Fibroblast of skin of right quadriceps (primary cell): ENCODE results near the gene EIF3J.
"Not testable (repeated sequence)": the region's sequence is repeated elsewhere in the genome, so short reads cannot be mapped to it uniquely, and the experiment has no call there.

Source experiments
- DNase-seq: peaks from one replicate; pipeline ENCODE4 v3.0.0-alpha.2; 2013

The EIF3J gene, protein sequence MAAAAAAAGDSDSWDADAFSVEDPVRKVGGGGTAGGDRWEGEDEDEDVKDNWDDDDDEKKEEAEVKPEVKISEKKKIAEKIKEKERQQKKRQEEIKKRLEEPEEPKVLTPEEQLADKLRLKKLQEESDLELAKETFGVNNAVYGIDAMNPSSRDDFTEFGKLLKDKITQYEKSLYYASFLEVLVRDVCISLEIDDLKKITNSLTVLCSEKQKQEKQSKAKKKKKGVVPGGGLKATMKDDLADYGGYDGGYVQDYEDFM

DNA sequence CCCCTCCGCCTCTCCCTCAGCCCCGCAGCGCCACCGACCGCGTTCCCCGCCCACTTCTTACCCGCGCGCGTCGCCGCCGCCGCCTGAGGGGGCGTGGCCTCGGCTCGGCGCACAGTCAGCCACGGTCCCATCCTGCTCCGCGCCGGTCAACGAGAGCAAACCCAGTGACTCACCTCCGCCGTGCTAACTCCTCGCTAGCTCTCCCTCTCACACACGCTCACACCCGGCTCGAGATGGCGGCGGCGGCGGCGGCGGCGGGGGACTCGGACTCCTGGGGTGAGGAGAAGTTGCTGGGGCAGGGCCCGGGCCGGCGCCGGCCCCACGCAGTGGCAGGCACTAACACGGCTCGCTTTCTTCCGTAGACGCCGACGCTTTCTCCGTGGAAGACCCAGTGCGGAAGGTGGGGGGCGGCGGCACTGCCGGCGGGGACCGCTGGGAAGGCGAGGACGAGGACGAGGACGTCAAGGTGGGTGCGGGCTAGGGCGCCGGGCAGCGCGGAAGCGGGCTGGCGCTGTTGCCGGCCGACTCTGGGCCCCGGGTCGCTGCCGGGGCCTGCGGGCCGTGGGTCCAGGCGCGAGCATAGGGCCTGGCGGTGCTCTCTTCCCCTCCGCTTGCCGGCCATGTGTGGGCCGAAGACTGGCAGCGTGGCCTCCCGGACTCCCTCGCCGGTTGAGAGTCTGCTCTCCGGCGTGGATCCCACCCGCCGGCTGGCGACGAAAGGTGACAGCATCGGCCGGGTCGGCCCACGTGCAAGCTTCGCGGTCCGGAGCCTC, at the start of gene EIF3J:
EIF3J (plus strand) TSS at position 186 of the 773 bp plus-strand sequence; CDS start at position 234, 48 bp downstream.
- DNase-seq = peak; percentile 97

DNA sequence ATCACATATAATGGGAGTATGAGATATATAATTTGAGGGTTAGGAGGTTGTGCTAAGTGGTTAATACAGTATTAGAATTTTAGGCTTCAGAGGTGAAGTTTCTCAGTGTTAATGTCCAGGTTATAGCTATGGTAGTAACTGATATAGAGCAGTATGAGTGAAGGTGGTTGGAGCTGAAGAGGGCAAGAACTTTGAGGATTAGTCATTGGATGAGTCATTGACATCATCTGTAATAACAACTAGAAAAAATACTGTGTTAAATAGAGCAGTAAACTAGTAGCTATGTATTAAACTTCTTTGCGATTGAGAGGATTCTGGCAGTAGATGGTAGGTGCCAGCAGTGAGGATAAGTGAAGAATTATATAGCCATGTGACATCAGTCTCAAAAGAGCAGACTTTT, 47.5 kb upstream of the EIF3J start:
- DNase-seq = peak; percentile 77

DNA sequence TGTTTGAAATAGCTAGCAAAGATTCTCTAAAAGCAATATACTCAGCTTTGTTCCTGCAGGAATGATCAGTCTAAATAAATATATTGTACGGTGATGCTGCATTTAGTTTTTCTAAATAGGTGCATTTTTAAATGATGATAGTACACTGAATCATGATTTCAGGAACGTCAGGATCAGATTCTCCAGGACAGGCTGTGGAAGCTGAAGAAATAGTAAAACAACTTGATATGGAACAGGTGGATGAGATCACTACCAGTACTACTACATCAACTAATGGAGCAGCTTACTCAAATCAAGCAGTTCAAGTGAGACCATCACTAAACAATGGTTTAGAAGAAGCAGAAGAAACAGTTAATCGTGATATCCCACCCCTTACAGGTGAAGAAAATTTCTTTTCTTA, 46.3 kb upstream of the EIF3J start:
- DNase-seq = no peak

DNA sequence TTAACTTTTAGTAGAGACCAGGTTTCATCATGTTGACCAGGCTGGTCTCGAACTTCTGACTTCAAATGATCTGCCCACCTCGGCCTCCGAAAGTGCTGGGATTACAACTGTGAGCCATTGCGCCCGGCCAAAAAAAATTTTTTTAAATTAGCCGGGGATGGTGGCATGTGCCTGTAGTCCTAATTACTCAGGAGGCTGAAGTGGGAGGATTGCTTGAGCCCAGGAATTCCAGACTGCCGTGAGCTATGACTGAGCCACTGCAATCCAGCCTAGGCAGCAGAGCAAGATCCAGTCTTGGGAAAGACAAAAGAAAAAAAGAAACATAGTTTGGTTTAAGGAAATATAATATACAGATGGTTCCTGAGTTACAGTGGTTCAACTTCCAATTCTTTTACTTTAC, 44.9 kb upstream of the EIF3J start:
- no peak for DNase-seq

DNA sequence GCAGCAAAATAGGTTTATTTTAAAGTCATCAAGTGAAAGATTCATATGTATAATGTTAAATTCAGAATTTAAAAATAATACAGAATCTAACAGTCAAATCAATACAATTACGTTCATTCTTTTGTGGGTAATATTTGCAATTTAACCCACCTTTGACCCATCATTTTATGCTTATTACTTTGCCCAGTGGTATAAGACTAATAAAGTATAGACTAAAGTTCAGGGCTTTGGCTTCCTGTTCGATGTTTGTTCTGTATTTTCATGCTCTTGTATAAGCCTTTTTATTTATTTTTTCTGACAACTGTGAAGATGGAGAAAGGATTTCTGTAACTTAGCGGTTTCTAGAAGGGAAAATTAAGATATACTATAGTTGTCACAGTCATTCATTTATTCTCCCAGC, 44.3 kb upstream of the EIF3J start:
- no peak for DNase-seq

DNA sequence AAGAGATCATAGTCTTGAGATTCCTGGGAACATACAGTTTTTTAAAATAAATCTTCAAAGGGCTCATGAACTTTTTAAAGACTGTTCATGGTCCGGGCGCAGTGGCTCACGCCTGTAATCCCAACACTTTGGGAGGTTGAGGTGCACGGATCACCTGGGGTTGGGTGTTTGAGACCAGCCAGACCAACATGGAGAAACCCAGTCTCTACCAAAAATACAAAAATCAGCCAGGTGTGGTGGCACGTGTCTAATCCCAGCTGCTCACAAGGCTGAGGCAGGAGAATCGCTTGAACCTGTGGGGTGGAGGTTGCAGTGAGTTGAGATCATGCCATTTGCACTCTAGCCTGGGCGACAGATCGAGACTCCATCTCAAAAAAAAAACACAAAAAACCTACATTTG, 41.4 kb upstream of the EIF3J start:
- no peak for DNase-seq

DNA sequence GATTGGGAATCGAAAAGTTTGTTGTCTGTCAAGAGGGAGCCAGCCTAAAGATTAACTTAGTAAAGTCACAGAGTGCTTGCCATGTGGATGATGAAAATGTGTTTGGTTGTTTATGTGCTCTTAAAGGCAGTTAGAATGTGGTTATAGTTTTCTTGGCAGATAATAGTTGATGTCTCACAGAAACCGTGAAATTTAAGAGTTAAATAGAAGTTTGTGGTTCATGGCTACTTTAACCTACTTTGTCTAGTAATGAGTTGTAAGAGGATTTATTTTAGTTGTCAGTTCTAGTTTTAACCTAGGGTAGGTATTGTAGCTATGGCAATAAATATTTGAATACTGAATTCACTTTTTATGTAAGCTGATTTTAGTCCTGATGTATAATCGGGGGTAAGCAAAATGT, 36.4 kb upstream of the EIF3J start:
- DNase-seq = no peak

DNA sequence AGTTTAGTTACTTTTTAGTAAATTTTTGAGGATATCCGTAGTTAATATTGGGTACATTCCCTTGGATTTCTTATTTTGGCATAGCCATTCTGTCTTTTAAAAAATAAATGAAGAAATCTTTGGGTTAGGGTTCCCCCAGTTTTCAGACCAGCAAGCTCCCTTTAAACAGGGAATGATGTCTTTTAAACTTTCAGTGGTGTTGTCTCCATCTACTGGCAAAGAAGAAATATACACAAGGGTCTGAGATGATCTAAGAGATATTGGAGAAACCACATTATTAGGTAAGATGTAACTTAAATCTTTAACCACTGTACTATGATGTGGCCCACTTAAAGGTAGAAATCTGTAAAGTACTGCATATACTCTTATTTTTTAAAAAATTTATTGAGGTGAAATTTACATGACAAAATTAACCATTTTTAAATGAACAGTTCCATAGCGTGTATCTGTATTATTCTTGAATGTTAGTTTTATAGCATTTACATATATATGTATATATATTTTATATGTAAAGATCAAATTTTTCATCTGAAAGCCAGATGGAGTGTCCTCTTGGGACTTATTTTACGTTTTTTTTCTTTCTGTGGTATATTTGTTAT, 35.1 kb upstream of the EIF3J start:
- DNase-seq = peak; percentile 55

DNA sequence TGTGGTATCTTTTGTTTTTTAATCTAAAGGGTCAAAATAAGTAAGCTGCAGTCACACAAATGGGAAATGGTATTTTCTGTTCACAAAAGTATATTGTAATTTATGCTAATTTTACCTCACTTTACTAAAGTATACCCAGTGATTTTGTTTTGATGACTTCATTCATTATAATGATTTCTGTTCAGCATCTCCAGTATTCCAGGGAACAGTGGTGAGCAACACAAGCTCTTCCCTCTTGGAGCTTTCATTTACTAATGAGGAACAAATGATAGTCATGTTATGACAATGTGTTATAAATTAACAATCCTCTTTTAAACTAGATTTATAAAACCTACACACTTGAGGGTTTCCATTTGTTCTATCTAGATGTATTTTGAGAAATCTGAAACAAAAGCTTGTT, 20.5 kb upstream of the EIF3J start:
- DNase-seq = no peak

DNA sequence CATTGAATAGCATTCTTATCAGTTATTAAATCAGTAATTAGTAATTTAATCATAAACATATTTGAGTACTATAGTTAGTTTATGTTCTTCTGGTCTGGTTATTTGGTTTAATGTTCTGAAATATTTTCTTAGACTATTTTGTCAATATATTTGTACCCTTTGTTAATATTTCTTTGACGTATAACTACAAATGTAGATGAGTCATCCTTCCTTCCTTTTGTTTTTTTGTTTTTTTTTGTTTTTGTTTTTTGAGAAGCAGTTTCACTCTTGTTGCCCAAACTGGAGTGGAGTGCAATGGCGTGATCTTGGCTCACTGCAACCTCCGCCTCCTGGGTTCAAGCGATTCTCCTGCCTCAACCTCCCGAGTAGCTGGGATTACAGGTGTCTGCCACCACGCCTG, 17.4 kb upstream of the EIF3J start:
- no peak for DNase-seq

DNA sequence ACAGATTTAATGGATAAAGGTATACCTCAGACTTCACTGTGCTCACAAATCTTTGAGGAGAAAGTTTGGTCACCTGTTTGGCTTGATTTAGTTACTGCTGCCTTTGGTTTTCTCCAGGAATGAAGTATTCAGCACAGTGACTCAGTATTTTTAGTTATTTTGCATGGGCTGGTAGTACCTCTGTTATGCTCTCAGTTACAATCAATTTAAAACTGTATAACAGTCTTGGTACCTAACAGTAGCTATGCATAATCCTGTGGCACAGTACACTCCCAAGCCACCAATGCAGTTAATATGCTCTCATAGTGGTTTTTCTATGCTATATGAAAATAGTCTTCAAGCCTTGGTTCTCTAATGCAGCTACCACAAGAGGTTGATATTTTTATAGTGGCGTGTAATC, 11.9 kb upstream of the EIF3J start:
- no peak for DNase-seq

DNA sequence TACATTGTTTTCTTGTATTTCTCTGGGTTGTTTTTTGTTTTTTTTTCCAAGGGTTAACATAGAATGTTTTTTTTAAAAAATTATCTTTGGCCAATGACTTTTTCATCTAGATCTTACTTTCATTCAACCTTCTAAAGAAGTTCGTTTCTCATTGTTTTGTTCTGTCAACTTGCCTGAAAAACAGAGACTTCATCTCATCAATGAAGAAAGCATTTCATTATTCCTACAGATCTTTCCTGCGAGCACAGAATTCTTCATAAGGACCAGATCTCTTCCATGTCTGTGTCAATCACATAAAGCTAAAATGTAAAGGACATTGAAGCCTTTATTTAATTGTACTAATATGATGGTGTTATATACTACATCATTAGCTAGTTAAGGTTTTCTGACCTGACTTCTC, 9.7 kb upstream of the EIF3J start:
- no peak for DNase-seq

DNA sequence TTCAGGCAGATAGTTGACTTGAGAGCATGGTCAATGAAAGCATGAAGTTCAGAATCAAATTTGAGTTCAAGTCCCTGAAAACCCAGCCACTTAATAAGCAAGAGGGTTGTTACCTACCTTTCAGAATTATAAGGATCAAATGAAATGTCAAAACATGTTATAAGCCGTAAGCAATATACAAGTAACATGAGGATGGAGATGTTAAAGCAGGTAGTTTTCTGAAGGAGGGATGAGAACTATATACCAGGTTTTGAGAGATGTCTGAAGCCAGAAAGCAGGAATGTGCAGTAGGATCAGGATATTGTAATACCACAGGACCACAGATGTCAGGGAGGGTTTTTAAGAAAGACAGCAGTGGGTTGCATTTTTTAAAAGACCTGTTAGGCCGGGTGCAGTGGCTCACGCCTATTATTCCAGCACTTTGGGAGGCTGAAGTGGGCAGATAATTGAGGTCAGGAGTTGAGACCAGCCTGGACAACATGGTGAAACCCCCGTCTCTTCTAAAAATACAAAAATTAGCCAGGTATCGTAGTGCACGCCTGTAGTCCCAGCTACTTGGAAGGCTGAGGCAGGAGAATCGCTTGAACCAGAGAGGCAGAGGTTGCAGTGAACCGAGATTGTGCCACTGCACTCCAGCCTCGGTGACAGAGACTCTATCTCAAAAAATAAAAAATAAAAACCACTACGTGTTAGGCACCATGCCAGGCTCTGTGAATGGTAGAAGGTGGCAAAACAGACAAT, 6.9 kb upstream of the EIF3J start:
- no peak for DNase-seq

DNA sequence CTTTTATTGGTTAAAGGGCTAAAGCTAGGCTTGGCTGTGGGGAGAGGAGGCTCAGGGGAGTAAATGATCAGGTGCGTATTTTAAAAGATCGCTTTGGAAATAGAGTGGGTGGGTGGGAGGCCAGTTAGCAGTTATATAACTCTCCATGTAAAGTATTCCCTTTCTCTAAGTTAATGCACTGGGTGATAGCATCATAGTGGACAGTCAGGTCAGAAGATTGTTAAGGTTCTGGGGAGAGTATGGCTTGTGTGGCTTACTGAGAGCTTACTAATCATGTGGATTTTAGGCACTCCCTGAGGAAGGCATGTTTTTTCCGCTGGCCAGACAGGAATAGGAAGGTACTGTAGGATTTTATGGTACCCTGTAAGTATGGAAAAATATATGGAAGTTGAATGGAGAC, 6.3 kb upstream of the EIF3J start:
- DNase-seq = no peak

DNA sequence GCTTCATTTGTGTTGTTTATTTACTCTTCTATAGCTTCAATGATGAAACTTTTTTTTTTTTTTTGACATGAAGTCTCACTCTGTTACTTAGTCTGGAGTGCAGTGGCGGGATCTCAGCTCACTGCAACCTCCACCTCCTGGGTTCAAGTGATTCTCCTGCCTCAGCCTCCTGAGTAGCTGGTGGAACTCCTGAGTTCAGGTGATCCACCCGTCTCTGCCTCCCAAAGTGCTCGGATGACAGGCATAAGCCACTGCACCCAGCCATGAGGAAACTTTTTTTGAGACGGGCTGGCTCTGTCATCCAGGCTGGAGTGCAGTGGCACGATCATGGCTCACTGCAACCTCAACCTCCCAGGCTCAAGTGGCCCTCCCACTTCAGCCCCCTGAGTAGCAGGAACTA, 4.7 kb upstream of the EIF3J start:
- DNase-seq = not testable (repeated sequence)

DNA sequence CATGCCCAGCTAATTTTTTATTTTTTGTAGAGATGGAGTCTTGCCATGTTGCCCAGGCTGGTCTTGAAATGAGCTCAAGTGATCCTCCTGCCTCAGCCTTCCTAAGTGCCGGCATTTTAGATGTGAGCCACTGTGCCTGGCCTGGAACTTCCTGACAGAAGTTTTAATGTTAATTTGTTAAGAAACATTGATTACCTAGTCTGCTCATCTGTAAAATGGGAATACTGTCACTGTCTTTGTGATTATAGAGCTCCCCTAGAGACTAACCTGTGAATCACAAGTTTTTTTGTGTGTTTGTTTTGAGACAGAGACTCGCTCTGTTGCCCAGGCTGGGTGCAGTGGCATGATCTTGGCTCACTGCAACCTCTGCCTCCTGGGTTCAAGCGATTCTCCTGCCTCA, 4.3 kb upstream of the EIF3J start:
- DNase-seq = no peak

DNA sequence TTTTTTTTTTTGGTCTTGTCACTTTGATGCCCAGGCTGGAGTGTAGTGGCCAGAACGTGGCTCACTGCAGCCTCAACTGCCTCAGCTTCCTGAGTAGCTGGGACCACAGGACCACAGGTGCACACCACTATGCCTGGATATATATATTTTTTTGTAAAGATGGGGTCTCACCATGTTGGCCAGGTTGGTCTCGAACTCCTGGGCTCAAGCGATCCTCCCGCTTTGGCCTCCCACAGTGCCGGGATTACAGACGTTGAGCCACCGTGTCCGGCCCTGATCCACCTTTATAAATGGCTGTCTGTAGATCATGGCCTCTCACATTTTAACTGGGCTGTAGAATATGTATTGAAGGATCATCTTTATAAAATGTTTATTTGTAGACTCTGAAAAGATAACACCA, 1.9 kb upstream of the EIF3J start:
- DNase-seq = no peak

DNA sequence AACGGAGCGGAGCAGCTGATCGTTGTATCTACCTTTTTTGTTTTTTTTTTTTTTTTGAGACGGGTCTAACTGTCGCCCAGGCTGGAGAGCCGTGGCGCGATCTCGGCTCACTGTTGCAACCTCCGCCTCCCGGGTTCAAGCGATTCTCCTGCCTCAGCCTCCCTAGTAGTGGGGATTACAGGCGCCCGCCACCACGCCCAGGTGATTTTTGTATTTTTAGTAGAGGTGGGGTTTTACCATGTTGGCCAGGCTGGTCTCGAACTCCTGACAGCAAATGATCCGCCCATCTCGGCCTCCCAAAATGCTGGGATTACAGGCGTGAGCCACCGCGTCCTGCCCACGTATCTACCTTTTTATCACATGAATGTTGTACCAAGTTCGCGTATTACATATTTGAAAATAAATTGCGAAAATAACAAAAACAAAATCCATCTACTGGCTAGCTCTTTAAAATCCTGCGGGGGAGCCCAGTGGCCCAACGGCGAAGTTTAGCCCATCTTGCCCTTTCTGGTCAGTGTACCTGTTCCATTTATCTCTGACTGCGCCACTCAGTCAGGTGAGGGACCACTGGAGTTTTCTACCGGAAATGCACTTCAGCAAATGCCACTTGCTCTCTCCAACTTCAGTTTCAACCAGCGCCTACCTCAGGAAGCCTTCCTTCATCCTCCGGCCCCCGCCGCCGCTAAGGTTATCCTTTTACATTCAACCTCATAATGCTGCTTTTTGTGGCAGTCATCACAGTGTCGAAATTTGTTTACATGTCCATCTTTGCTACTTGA, 1.2 kb upstream of the EIF3J start:
- no peak for DNase-seq

DNA sequence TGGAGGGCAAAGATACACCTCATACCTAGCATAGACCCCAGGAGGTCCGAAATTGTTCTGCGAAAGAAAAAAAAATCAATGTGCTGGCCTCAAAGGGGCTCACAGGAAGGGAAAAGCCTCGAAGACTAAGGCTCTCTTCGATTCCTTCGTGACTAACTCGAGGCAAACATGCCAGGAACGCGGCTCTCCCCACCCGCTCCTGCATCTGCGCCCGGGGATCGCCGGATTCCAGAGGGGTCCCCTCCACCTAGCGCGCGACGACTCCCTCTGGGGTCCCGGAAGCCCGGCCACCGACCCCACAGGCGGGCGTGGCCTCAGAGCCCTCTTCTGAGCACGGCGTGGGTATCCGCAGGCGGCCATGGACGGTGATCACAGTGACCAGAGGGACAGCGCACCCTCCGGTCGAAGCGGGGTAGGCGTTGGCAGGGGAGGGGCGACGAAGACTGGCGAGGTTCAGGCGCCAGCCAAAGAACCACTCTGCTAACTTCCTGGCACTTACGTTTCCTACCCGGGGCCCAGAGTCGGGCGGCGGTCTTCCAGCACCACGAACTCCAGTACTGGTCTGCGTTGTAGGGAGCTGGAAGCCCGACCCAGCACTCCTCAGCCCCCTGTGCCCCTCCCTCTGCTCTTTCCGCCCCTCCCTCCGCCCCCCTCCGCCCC, 515 bp upstream of the EIF3J start:
- no peak for DNase-seq

DNA sequence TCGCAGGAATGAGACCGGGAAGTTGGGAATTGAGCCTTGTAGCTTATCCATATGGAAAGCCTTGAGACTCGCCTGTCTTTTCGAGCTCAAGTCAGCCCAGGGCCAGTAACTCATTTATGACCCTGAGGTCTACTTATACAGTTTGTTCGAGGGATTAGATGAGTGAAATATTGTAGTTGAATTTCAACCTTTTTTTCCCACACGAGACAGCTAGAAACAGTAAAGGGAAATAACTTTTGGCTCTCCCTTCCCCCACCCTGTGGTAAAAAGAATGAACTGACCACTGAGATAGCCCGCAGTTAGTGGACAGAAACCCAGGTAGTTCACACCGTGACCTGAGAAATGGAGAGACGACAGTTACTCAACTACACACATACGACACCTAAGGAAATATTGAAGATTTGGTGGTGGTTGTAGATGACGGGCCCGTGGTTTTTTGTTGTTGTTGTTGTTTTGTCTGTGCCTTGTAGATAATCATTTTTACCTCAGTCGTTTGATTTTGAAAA, 841 bp downstream of the EIF3J start:
- DNase-seq = no peak

DNA sequence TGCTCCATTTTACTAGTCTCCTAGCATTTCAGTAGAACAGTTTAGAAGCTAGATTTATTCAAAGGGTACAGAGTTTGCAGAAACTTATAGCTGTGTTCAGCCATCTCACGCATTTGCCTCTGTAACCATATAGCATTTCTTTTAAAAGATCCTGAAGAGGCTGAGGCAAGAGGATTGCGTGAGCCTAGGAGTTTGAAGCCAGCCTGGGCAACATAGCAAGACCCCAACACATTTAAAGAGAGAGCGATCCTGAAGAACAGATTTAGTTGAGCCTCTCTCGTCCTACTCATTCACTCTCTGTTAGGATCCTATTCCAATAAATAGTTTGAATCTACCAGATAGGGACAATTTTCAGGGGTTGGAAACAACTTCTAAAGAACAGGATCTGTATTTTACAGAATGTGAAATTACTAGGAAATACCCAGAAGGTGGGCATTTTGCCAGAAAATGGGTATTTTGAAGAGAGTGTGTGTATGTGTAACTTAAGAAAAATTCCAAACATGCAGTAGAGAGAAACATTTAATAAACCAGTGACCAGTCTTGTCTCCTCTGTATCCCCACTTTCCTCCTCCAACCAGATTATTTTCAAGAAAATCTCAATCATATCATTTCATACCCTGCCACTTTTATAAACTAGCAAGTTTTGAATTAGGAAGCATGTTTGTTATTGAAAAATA, 4.5 kb downstream of the EIF3J start:
- DNase-seq = peak; percentile 89
